Sigmoid colon (tissue), 7 donors: ENCODE data around the gene LRCH1. TPM values are rescaled to one million over a fixed set of nuclear protein-coding genes. Genes with fewer than 3 reads are reported as not detected.
A peak's percentile ranks its signal among the peaks of the same experiment; 100 is the strongest.

ENCODE experiments used
- DNase-seq: peaks from one replicate; pipeline ENCODE4 v3.0.0-alpha.2; 2019
- H3K27ac ChIP-seq, 4 donors: fragments of 200-600 bp; sonication (generic); one replicate each; pipeline ENCODE4 v1.5.1; 2016 to 2019; ENCODE audit warnings: mild to moderate bottlenecking in 1 of 4
- H3K27me3 ChIP-seq, 3 donors: fragments of 200-600 bp; sonication (generic); one replicate each; pipeline ENCODE4 v1.5.1; 2019; ENCODE audit warnings: mild to moderate bottlenecking in 1 of 3
- H3K36me3 ChIP-seq, 4 donors: fragments of 200-600 bp; sonication (generic); one replicate each; pipeline ENCODE4 v1.5.1; 2016 to 2019
- H3K4me1 ChIP-seq, 4 donors: fragments of 200-600 bp; sonication (generic); one replicate each; pipeline ENCODE4 v1.5.1; 2017 to 2019
- H3K4me3 ChIP-seq, 4 donors: fragments of 200-600 bp; sonication (generic); one replicate each; pipeline ENCODE4 v1.5.1; 2017 to 2019; ENCODE audit warnings: mild to moderate bottlenecking in 2 of 4, moderate library complexity in 1 of 4
- H3K9me3 ChIP-seq, 4 donors: fragments of 200-600 bp in 3 of 4; sonication (generic) in 3 of 4; one replicate each; pipeline versions ENCODE4 v1.5.1 to v1.6.1; 2013 to 2019
- EP300 ChIP-seq, 4 donors: sonication (generic); formaldehyde crosslinking; IDR thresholded peaks; one replicate each; pipeline ENCODE4 v1.6.1; 2017; ENCODE audit warnings: antibody characterized with exemption in 4 of 4
- POLR2A ChIP-seq, 2 donors: fragments of 450-650 bp; IDR thresholded peaks; one replicate each; pipeline ENCODE4 v1.6.1; 2016; ENCODE audit warnings: antibody characterized with exemption in 2 of 2, mild to moderate bottlenecking in 2 of 2, moderate library complexity in 2 of 2
- POLR2AphosphoS5 ChIP-seq, 4 donors: sonication (generic); formaldehyde crosslinking; IDR thresholded peaks; one replicate each; pipeline ENCODE4 v1.6.1; 2017; ENCODE audit warnings: antibody characterized with exemption in 4 of 4
- WGBS, 2 donors: extraction: QIAGEN DNeasy Blood & Tissue Kit; methylation state at CpG; one replicate each; pipeline ENCODE4 v1.1.7; 2013; 5-methylcytosine and 5-hydroxymethylcytosine counted together
- intact Hi-C: fragments of 100-400 bp; cut with DNase I; formaldehyde crosslinking; loops from one replicate; pipeline ENCODE4 v1.15.1; 2023
- polyA plus RNA-seq, 3 donors: library from polyadenylated mRNA; stranded (reverse); fragments of 200-250 nt; gene quantifications; one replicate each; pipeline ENCODE4 v1.2.3, GENCODE V29; 2013
- total RNA-seq, 4 donors: library from RNA; depleted of rRNA; stranded (reverse); fragments of >200 nt; gene quantifications; one replicate each; pipeline ENCODE4 v1.1.0, GENCODE V29; 2016
- TF ChIP-seq, protein P1 (sequence below), 4 experiments: fragments of 450-650 bp in 3 of 4; fragments of 200-600 bp in 1 of 4; IDR thresholded peaks; one replicate each; pipeline ENCODE4 v1.5.1; 2016 to 2019; ENCODE audit warnings: antibody characterized with exemption in 4 of 4, mild to moderate bottlenecking in 3 of 4, moderate library complexity in 2 of 4
- donor health status: healthy with polysubstance abuse.
- donor health status: Bipolar disorder and iron deficiency.
- donor health status: healthy.

Gene LRCH1
- total and polyA plus RNA-seq, 7 donors, result 4.2 to 54.0 (median 32.4) TPM

DNA sequence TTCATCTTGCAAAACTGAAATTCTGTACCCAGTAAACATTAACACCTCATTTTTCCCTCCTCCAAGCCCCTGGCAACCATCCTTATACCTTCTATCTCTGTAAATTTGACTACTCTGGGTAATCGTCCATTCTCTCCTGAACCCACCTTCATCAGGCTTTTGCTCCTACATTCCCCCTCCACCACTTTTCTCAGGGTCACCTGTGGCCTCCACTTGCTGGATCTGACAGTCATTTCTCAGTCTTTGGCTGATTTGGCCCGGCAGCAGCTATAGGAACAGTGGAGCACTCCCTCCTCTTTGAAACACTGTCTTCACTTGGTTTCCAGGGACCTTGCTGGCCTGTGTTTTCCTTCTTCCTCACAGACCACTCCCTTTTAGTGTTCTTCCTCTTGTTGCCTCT, 83.5 kb downstream of the LRCH1 start:
- Histone ChIP-seq H3K27me3 (no peaks in the 10 kb centered on the region), H3K4me3 (no peak overlapping the region), H3K4me1 (peaks cover 0 to 58% (median 45%) of the 10 kb centered on the region in 4 donors), H3K9me3 (no peaks in the 10 kb centered on the region), H3K27ac (no peak overlapping the region), H3K36me3 (no peaks in the 10 kb centered on the region)
- TF ChIP-seq POLR2A (IDR thresholded peaks at IDR 0.05) (no peak), EP300 (IDR thresholded peaks at IDR 0.05) (no peak), POLR2AphosphoS5 (IDR thresholded peaks at IDR 0.05) (no peak)
- TF ChIP-seq, protein P1, sequence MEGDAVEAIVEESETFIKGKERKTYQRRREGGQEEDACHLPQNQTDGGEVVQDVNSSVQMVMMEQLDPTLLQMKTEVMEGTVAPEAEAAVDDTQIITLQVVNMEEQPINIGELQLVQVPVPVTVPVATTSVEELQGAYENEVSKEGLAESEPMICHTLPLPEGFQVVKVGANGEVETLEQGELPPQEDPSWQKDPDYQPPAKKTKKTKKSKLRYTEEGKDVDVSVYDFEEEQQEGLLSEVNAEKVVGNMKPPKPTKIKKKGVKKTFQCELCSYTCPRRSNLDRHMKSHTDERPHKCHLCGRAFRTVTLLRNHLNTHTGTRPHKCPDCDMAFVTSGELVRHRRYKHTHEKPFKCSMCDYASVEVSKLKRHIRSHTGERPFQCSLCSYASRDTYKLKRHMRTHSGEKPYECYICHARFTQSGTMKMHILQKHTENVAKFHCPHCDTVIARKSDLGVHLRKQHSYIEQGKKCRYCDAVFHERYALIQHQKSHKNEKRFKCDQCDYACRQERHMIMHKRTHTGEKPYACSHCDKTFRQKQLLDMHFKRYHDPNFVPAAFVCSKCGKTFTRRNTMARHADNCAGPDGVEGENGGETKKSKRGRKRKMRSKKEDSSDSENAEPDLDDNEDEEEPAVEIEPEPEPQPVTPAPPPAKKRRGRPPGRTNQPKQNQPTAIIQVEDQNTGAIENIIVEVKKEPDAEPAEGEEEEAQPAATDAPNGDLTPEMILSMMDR (IDR thresholded peaks at IDR 0.05), result no peak
- DNase-seq, result no peak
- 47 to 68% methylated on average over 2 of the region's 2 CpGs for WGBS, 2 donors
- intact Hi-C loops, result no loop called here

DNA sequence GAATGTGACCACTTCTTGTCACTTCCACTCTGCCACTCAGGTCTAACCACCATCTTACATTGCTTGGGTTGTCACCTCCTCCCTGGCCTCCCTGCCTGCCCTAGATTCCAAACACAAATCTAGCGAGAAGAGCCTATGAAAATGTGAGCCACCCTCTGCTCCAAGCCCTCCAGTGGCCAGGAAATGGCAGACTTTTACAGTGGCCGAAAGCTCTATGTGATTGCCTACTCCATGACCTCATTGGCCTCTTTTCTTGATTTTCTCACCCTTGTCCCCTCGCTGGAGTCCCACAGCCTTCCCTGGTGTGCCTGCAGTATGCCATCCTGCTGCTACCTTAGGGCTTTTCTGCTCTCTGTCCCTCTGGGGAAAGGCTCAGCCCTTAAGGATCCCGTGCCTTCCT, 84.2 kb downstream of the LRCH1 start:
- peaks cover 0 to 64% (median 52%) of the 10 kb centered on the region in 4 donors for H3K4me1 ChIP-seq

DNA sequence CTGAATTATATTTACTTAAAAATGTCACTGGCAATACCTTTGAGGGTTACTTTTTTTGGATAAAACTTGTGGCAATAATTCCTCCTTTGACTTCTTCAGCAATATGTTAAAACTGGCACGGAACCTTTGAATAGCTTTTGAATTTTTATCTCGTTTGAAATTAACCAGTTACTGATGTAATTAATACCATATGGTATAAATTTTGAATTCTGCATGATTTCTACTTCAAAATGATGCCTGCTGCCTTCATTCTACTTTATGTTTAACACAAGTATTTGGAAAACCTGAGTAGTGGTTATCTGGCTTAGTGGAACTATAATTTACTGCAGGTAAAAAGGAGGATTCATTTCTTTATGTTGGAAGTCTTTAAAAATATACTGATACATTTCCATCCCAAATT, 85.3 kb downstream of the LRCH1 start:
- H3K4me3 ChIP-seq, result no peak overlapping the region
- no peaks in the 10 kb centered on the region for H3K36me3 ChIP-seq
- 80 to 84% methylated on average over 2 of the region's 2 CpGs for WGBS, 2 donors
- no peaks in the 10 kb centered on the region for H3K27me3 ChIP-seq
- peaks cover 0 to 68% (median 57%) of the 10 kb centered on the region in 4 donors for H3K4me1 ChIP-seq
- TF ChIP-seq, protein P1 (IDR thresholded peaks at IDR 0.05), result no peak
- TF ChIP-seq POLR2A (IDR thresholded peaks at IDR 0.05), result no peak
- no peak for TF ChIP-seq EP300 (IDR thresholded peaks at IDR 0.05)
- TF ChIP-seq POLR2AphosphoS5 (IDR thresholded peaks at IDR 0.05), result no peak
- intact Hi-C loops, result no loop called here
- no peaks in the 10 kb centered on the region for H3K9me3 ChIP-seq
- H3K27ac ChIP-seq, result peak overlapping the region in 2 of 4 donors; percentile 60 to 64
- DNase-seq, result no peak

More for the DNA sequence above, 84.2 kb downstream of the LRCH1 start:
- DNase-seq, result no peak
- Histone ChIP-seq H3K4me3 (no peak overlapping the region), H3K27me3 (no peaks in the 10 kb centered on the region), H3K36me3 (no peaks in the 10 kb centered on the region), H3K27ac (peak overlapping the region in 1 of 4 donors; percentile 53), H3K9me3 (no peaks in the 10 kb centered on the region)
- intact Hi-C loops, result no loop called here
- TF ChIP-seq POLR2A (IDR thresholded peaks at IDR 0.05), result no peak
- TF ChIP-seq, protein P1 (IDR thresholded peaks at IDR 0.05), result no peak
- no peak for TF ChIP-seq POLR2AphosphoS5 (IDR thresholded peaks at IDR 0.05)
- no peak for TF ChIP-seq EP300 (IDR thresholded peaks at IDR 0.05)
- 96% methylated on average over 4 of the region's 4 CpGs for WGBS, 2 donors

DNA sequence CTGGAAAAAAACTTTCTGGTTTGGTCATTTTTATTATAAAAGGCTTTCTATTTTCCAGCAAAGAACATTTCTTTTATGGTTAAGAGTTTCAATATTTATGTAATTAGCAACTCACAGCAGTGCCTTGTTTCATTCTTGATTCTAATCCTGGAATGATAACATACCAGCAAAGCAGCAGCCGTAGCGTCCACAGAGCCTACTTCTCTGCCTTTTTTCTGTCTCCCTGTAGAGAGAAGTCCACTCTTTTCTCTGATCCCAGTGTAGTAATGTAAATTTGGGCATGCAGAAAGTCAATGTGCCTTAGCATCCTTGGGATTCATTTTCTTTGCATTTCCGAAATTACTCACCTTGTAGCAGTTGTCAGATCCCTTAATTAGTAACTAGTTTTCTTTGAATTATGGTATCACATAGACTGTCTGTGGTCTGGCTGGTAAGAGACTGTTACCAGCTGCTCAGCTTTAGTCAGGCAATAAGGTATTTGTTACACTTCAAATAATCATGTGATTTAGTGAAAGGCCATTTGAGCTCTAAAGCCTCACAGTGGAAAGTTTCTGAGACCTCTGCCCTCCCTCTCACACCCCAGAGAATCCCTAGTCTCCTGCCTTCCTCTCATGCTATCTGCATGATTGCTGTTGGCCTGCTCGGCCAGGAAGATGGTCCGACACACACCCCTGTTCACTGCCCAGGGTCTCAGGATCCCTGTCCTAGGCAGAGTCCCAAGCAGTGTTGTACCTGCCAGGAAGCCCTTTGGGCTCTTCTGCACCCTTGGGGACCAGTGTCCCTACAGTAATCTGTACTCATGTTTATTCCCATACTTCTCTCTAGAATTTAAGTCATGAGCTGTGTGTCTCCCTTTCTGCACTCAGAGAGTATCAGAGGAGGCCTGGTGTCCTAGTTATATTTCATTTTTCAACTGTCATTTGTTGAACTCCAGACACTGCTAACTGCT, 86.3 kb downstream of the LRCH1 start:
- Histone ChIP-seq H3K36me3 (no peaks in the 10 kb centered on the region), H3K27ac (peak overlapping the region; percentile 37 to 64 (median 54)), H3K4me3 (no peak overlapping the region), H3K9me3 (no peaks in the 10 kb centered on the region), H3K4me1 (peaks cover 0 to 70% (median 61%) of the 10 kb centered on the region in 4 donors), H3K27me3 (no peaks in the 10 kb centered on the region)
- WGBS, 2 donors, result 82 to 83% methylated on average over 5 of the region's 5 CpGs
- intact Hi-C loops, result no loop called here
- TF ChIP-seq EP300 (IDR thresholded peaks at IDR 0.05) (no peak), POLR2AphosphoS5 (IDR thresholded peaks at IDR 0.05) (no peak), POLR2A (IDR thresholded peaks at IDR 0.05) (no peak)
- TF ChIP-seq, protein P1 (IDR thresholded peaks at IDR 0.05), result no peak
- no peak for DNase-seq
